GM12875 (cell line): ENCODE data around the gene LTBR.
A peak's percentile ranks its signal among the peaks of the same experiment; 100 is the strongest.

Source experiments
- H3K4me3 ChIP-seq: one replicate; pipeline ENCODE4 v1.5.1; 2011; ENCODE audit warnings: low read depth, low read length, control low read depth
- TF ChIP-seq, protein P1 (sequence below): IDR thresholded peaks from 2 replicates; pipeline ENCODE4 v1.5.1; 2011; ENCODE audit warnings: low read depth, mild to moderate bottlenecking, control low read depth, inconsistent platforms, low read length, moderate library complexity, borderline replicate concordance; ENCODE audit not compliant: insufficient read depth

The LTBR gene

DNA sequence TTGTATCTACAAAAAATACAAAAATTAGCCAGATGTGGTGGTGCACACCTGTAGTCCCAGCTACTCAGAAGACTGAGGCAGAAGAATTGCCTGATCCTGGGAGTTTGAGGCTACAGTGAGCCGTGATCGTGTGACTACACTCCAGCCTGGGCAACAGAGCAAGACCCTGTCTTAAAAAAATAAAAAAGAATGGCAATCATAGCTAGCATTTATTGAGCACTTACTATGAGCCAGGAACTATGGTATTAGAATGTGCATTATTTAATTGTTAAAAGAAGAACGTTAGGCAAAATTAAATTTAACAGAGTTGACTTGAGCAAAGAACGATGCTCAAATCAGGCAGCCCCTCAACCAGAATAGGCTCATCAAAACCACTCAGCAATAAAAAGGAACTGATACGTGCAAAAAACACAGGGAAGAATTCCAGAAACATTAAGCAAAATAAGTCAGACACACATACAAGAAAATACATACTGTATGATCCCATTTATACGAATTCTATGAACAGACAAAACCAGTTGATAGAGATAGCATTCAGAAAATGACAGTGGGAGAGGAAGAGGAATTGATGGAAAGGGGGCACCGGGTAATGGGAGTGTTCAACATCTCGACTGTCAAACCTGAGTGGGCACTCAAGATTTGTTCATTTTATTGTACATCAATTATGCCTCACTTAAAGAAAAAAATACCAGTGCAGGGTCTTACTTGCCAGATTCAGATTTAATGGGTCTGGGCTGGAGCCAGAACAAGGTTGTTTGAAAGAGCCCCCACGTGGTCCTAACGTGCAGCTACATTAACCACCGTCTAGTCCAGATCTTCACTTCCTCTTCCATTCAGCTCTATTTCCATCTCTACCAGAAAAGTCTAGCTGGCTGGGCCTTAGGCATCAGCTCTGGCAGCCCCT is 16.6 kb upstream of the LTBR start:
- no peak overlapping the region for H3K4me3 ChIP-seq
- TF ChIP-seq, protein P1, sequence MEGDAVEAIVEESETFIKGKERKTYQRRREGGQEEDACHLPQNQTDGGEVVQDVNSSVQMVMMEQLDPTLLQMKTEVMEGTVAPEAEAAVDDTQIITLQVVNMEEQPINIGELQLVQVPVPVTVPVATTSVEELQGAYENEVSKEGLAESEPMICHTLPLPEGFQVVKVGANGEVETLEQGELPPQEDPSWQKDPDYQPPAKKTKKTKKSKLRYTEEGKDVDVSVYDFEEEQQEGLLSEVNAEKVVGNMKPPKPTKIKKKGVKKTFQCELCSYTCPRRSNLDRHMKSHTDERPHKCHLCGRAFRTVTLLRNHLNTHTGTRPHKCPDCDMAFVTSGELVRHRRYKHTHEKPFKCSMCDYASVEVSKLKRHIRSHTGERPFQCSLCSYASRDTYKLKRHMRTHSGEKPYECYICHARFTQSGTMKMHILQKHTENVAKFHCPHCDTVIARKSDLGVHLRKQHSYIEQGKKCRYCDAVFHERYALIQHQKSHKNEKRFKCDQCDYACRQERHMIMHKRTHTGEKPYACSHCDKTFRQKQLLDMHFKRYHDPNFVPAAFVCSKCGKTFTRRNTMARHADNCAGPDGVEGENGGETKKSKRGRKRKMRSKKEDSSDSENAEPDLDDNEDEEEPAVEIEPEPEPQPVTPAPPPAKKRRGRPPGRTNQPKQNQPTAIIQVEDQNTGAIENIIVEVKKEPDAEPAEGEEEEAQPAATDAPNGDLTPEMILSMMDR: peak; percentile 29; the same call in 1 of the 2 replicates

DNA sequence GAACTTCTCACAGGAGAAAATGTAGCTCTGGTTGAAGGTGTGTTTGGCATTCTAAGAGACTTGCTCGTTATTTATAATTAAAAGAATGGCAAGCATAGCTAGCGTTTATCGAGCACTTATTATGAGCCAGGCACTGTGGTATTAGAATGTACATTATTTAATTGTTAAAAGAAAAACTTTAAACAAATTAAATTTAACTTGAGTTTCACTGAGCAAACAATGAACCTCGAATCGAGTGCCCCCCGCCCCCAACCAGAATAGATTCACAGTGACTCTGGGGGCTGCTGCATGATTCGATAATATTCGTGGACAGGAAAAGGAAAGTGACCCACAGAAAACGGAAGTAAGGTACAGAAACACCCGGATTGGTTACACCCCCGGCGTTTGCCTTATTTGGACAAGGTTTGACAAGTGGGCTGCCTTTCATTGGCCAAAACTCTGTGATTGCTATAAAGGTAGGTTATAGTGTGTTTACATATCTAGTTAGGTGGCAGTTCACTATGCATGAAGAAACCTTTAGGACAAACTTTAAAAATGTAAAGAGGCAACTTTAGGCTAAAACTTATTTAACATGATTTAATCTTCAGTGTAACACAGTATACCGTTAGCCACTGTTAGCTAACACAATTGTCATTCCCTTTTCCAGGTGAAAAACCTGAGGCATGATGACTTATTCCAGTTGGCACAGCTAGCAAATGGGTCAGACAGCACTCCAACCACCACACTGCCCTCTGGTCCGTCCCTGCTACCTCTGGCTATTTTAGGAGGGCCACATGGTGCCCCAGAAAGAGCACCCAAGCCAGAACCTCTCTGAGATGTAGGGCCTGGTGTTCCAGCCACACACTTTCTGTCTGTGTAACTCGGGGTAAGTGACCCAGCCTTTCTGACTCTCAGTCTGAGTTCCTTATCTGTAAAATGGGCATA is 15.7 kb upstream of the LTBR start:
- TF ChIP-seq, protein P1: no peak
- no peak overlapping the region for H3K4me3 ChIP-seq

DNA sequence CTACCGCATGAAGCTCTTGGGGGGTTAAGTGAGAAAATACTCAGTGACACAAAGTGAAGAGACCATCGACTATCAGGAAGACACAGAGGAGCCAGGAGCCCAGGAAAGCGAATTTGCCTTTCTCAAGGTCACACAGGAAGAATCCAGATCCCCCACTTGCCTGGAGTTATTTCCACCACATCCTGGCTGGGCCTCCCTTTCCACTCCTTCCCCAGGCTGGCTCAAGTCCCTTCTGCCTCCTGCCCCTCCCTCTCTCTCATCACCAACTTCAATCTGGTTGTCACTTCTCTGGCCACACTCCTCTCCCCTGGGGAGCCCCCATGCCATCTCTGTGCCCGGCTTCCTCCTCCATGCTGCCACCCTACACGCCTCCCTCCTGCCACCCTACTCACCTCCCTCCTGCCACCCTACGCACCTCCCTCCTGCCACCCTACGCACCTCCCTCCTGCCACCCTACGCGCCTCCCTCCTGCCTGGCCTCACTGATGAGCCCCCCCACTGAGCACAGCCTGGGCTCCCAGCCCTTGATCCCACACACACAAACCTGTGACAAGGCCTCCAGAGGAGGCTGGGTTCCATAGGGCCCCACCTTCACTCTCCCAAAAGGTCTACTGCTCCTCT is 14.9 kb upstream of the LTBR start:
- TF ChIP-seq, protein P1: no peak
- no peak overlapping the region for H3K4me3 ChIP-seq

DNA sequence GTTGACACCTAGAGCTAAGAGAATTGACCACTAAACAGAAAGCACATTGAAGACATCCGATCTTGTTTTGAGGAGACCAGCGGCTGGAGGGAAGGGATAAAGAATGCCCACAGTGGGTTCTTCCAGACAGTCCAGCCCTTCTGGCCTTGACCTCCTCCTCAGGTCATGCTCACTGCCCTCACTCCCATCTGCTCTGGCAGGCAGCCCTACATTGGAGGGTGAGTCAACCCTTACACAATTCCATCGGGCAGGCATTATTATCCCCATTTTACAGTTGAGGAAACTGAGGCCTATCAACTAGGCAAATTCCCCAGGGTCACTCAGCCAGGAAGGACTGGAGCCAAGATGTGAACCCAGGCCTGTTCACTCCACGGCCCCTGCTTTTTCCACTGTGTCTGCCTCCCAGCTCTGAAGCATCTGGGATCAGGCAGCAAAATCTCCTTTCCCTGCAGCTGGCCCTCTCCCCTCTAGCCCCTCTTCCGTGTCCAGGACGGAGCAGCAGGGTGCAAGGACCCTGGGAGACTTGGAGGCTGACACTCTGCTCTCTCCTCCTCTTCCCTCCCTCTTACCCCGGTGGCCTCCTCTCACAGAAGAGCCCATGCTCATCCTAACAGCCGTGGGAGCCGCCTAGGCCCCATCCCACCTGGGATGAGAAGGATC is 13.9 kb upstream of the LTBR start:
- TF ChIP-seq, protein P1: no peak
- no peak overlapping the region for H3K4me3 ChIP-seq

DNA sequence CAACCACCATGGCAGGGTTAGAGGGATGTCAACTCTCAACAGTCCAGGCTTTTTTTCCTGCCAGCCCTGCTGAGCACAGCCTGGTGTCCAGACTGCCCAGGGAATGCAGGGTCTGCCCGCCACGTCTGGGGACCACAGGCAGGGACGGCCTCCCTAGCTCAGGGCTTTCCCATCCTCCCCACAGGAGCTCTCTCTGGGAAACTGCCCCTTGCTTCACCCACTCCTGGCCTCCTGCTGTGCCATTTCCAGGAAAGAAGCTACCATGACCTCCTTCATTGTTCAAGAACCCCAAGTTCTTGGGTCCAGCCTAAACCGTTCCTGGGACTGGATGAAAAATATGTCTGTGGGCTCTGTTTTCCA is 13.4 kb upstream of the LTBR start:
- TF ChIP-seq, protein P1: no peak
- no peak overlapping the region for H3K4me3 ChIP-seq

DNA sequence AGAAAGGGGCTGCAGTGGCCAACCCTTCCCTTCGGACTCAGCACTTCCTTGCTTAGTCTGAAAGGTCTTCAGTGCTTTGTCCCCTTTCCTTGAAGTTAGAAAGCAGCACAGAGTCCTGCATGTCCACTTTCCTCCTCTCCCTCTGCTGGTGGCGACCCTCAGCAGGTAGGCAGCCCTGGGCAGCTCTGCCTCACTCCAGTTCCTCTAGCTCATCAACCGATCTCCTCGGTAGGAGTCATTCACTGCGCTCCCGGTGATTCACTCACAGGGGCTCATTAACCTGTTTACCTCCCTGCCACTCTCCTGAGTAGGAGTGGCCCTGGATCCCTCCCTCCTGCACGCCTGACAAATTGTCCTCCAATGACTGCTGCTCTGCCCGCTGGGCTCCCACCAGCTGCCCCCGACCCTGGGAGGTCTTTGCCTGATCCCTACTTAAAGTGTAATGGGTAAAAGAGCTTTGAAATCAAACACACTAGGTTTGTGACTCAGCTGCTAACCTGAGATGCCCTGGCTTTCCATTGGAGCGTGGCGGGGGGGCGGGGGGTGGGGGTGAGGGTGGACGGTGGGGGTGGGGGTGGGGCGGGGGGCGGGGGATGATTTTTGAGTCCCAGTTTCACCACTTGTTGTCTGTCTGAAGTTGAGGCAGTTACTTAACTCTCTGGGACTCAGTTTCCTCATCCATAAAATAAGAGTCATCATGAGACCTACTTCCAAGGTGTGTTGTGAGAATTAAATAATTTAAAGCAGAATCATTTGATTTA is 12.8 kb upstream of the LTBR start:
- TF ChIP-seq, protein P1: no peak
- H3K4me3 ChIP-seq: no peak overlapping the region
